Liver (tissue), 9 donors: ENCODE results near the gene NBAS. TPM values are rescaled to one million over a fixed set of nuclear protein-coding genes. Genes with fewer than 3 reads are reported as not detected.

Experiments
- DNase-seq: peaks from one replicate; pipeline ENCODE4 v3.0.0-alpha.2; 2017; ENCODE audit warnings: low spot score
- H3K27ac ChIP-seq, 2 donors: one replicate each; pipeline ENCODE4 v1.7.0; 2013; ENCODE audit warnings: inconsistent platforms in 2 of 2, low read length in 2 of 2, control low read depth in 1 of 2, low read depth in 1 of 2, mild to moderate bottlenecking in 1 of 2
- H3K27me3 ChIP-seq, 4 donors: one replicate each; pipeline versions ENCODE4 v1.6.1 to v1.7.0; 2013; ENCODE audit warnings: low read length in 3 of 4, inconsistent platforms in 1 of 4, mild to moderate bottlenecking in 1 of 4, moderate library complexity in 1 of 4; ENCODE audit not compliant: control insufficient read depth in 4 of 4, insufficient read depth in 4 of 4
- H3K36me3 ChIP-seq, 4 donors: one replicate each; pipeline versions ENCODE4 v1.6.1 to v1.7.0; 2013; ENCODE audit warnings: low read length in 3 of 4, mild to moderate bottlenecking in 3 of 4, low read depth in 1 of 4, moderate library complexity in 1 of 4; ENCODE audit not compliant: control insufficient read depth in 4 of 4, insufficient read depth in 3 of 4
- H3K4me1 ChIP-seq, 4 donors: one replicate each; pipeline versions ENCODE4 v1.6.1 to v1.7.0; 2013; ENCODE audit warnings: low read length in 3 of 4, mild to moderate bottlenecking in 3 of 4, moderate library complexity in 1 of 4; ENCODE audit not compliant: control insufficient read depth in 4 of 4, insufficient read depth in 4 of 4
- H3K4me3 ChIP-seq, 3 donors: one replicate each; pipeline versions ENCODE4 v1.6.1 to v1.7.0; 2013; ENCODE audit warnings: low read length in 3 of 3, control low read depth in 1 of 3, low read depth in 1 of 3, mild to moderate bottlenecking in 1 of 3
- H3K9ac ChIP-seq, 2 donors: one replicate each; pipeline ENCODE4 v1.7.0; 2013; ENCODE audit warnings: low read length in 2 of 2, mild to moderate bottlenecking in 2 of 2, moderate library complexity in 2 of 2, control low read depth in 1 of 2, low read depth in 1 of 2
- H3K9me3 ChIP-seq, 4 donors: one replicate each; pipeline versions ENCODE4 v1.6.1 to v1.7.0; 2013; ENCODE audit warnings: low read length in 3 of 4; ENCODE audit not compliant: control insufficient read depth in 4 of 4
- ATF3 ChIP-seq: IDR thresholded peaks from 2 replicates; pipeline ENCODE4 v1.6.1; 2016; ENCODE audit warnings: antibody characterized with exemption
- EGR1 ChIP-seq, 2 donors: IDR thresholded peaks; 2 replicates each; pipeline ENCODE4 v1.6.1; 2016 to 2018; ENCODE audit warnings: antibody characterized with exemption in 2 of 2, low read depth in 2 of 2
- FOXA1 ChIP-seq: IDR thresholded peaks from 2 replicates; pipeline ENCODE4 v1.6.1; 2016; ENCODE audit warnings: antibody characterized with exemption
- FOXA2 ChIP-seq: IDR thresholded peaks from 2 replicates; pipeline ENCODE4 v1.6.1; 2016; ENCODE audit warnings: antibody characterized with exemption
- GABPA ChIP-seq, 2 donors: IDR thresholded peaks in 1 of 2; conservative IDR thresholded peaks in 1 of 2; 2 replicates each; pipeline ENCODE4 v1.6.1; 2016; ENCODE audit warnings: antibody characterized with exemption in 2 of 2, mild to moderate bottlenecking in 1 of 2, moderate library complexity in 1 of 2
- HNF4A ChIP-seq, 2 donors: conservative IDR thresholded peaks; 2 replicates each; pipeline ENCODE4 v1.6.1; 2016; ENCODE audit warnings: antibody characterized with exemption in 2 of 2, mild to moderate bottlenecking in 2 of 2
- HNF4G ChIP-seq: IDR thresholded peaks from 2 replicates; pipeline ENCODE4 v1.6.1; 2016; ENCODE audit warnings: antibody characterized with exemption
- JUND ChIP-seq, 2 donors: IDR thresholded peaks; 2 replicates each; pipeline ENCODE4 v1.6.1; 2016; ENCODE audit warnings: antibody characterized with exemption in 2 of 2
- MAX ChIP-seq: IDR thresholded peaks from 2 replicates; pipeline ENCODE4 v1.6.1; 2016; ENCODE audit warnings: antibody characterized with exemption
- NR2F2 ChIP-seq: IDR thresholded peaks from 2 replicates; pipeline ENCODE4 v1.6.1; 2016; ENCODE audit warnings: antibody characterized with exemption
- RAD21 ChIP-seq, 2 donors: IDR thresholded peaks; 2 replicates each; pipeline ENCODE4 v1.6.1; 2016; ENCODE audit warnings: antibody characterized with exemption in 2 of 2, mild to moderate bottlenecking in 2 of 2
- RXRA ChIP-seq, 2 donors: IDR thresholded peaks; 2 replicates each; pipeline ENCODE4 v1.6.1; 2017 to 2018; ENCODE audit warnings: antibody characterized with exemption in 2 of 2, mild to moderate bottlenecking in 1 of 2
- SP1 ChIP-seq: IDR thresholded peaks from 2 replicates; pipeline ENCODE4 v1.6.1; 2018; ENCODE audit warnings: antibody characterized with exemption, mild to moderate bottlenecking
- TAF1 ChIP-seq: conservative IDR thresholded peaks from 2 replicates; pipeline ENCODE4 v1.6.1; 2016; ENCODE audit warnings: antibody characterized with exemption, mild to moderate bottlenecking
- YY1 ChIP-seq: IDR thresholded peaks from 2 replicates; pipeline ENCODE4 v1.6.1; 2016; ENCODE audit warnings: antibody characterized with exemption, mild to moderate bottlenecking
- WGBS: extraction: QIAGEN DNeasy Blood & Tissue Kit; methylation state at CpG from one replicate; pipeline ENCODE4 v1.1.7; 2013; 5-methylcytosine and 5-hydroxymethylcytosine counted together
- polyA plus RNA-seq, 2 donors: library from polyadenylated mRNA; stranded (reverse) in 1 of 2; unstranded in 1 of 2; fragments of 200-250 nt in 1 of 2; fragments of >200 nt in 1 of 2; fragmentation: Nextera tagmentation in 1 of 2; extraction: Ambion mirVana in 1 of 2; gene quantifications; one replicate each; pipeline versions ENCODE4 v1.2.1 to v1.2.3, GENCODE V29; 2013 to 2015
- total RNA-seq, 2 donors: library from RNA; depleted of rRNA; stranded (reverse); fragments of >200 nt; gene quantifications; one replicate each; pipeline ENCODE4 v1.2.3, GENCODE V29; 2014
- TF ChIP-seq, protein P1 (sequence below): IDR thresholded peaks from 2 replicates; pipeline ENCODE4 v1.6.1; 2016; ENCODE audit warnings: antibody characterized with exemption, mild to moderate bottlenecking
- TF ChIP-seq, protein P2 (sequence below): IDR thresholded peaks from 2 replicates; pipeline ENCODE4 v1.6.1; 2016; ENCODE audit warnings: antibody characterized with exemption
- TF ChIP-seq, protein P3 (sequence below): fragments of 150-350 bp; IDR thresholded peaks from 2 replicates; pipeline ENCODE4 v1.5.1; 2017; ENCODE audit warnings: improper control_type of control experiment, low read depth, low read length; ENCODE audit not compliant: missing input control
- donor health status: healthy.
- donor health status: healthy.
- donor health status: healthy.
- donor health status: healthy.
- donor health status: healthy.

NBAS gene
- total and polyA plus RNA-seq, 4 donors: 10.5 to 40.0 (median 18.9) TPM

DNA sequence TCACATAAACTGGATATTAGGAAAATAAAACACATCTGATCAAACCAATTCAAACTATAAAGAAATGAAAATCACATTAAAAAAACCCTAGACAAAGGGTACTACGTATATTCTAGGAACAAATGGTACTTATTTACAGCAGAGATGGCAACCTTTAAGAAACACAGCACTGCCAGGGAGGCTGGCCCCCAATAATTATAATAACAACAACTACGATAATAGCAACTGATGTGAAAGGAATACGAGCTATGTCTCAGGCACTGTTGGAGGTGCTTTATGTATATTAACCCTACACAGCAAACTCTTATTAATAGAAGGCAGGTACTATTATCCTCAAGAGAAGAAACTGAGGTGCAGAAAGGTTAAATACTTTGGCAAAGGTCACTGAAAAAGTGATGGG lies 193.9 kb downstream of the NBAS start:
- Histone ChIP-seq H3K9me3 (no peaks in the 10 kb centered on the region), H3K27me3 (no peaks in the 10 kb centered on the region), H3K27ac (no peak overlapping the region), H3K4me3 (no peak overlapping the region), H3K36me3 (peaks cover 0 to 7% (median 1%) of the 10 kb centered on the region in 4 donors), H3K4me1 (no peaks in the 10 kb centered on the region), H3K9ac (no peak overlapping the region)
- no peak for DNase-seq
- TF ChIP-seq NR2F2 (no peak), HNF4A (conservative IDR thresholded peaks at IDR 0.05) (no peak)
- WGBS: 96% methylated on average over 3 of the region's 3 CpGs

- Histone ChIP-seq H3K9me3 (no peaks in the 10 kb centered on the region), H3K4me3 (no peak overlapping the region), H3K27me3 (no peaks in the 10 kb centered on the region), H3K4me1 (no peaks in the 10 kb centered on the region), H3K9ac (no peak overlapping the region), H3K27ac (no peak overlapping the region), H3K36me3 (peaks cover 0 to 7% (median 1%) of the 10 kb centered on the region in 4 donors)
- WGBS: 71% methylated on average over 2 of the region's 2 CpGs
- DNase-seq: no peak
- no peak for TF ChIP-seq HNF4G
- TF ChIP-seq RXRA (IDR thresholded peaks at IDR 0.05): no peak
- TF ChIP-seq NR2F2: no peak
- no peak for TF ChIP-seq SP1
- TF ChIP-seq, protein P1, sequence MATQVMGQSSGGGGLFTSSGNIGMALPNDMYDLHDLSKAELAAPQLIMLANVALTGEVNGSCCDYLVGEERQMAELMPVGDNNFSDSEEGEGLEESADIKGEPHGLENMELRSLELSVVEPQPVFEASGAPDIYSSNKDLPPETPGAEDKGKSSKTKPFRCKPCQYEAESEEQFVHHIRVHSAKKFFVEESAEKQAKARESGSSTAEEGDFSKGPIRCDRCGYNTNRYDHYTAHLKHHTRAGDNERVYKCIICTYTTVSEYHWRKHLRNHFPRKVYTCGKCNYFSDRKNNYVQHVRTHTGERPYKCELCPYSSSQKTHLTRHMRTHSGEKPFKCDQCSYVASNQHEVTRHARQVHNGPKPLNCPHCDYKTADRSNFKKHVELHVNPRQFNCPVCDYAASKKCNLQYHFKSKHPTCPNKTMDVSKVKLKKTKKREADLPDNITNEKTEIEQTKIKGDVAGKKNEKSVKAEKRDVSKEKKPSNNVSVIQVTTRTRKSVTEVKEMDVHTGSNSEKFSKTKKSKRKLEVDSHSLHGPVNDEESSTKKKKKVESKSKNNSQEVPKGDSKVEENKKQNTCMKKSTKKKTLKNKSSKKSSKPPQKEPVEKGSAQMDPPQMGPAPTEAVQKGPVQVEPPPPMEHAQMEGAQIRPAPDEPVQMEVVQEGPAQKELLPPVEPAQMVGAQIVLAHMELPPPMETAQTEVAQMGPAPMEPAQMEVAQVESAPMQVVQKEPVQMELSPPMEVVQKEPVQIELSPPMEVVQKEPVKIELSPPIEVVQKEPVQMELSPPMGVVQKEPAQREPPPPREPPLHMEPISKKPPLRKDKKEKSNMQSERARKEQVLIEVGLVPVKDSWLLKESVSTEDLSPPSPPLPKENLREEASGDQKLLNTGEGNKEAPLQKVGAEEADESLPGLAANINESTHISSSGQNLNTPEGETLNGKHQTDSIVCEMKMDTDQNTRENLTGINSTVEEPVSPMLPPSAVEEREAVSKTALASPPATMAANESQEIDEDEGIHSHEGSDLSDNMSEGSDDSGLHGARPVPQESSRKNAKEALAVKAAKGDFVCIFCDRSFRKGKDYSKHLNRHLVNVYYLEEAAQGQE: no peak
- TF ChIP-seq FOXA2: no peak
- TF ChIP-seq RAD21 (IDR thresholded peaks at IDR 0.05): no peak
- TF ChIP-seq, protein P2, sequence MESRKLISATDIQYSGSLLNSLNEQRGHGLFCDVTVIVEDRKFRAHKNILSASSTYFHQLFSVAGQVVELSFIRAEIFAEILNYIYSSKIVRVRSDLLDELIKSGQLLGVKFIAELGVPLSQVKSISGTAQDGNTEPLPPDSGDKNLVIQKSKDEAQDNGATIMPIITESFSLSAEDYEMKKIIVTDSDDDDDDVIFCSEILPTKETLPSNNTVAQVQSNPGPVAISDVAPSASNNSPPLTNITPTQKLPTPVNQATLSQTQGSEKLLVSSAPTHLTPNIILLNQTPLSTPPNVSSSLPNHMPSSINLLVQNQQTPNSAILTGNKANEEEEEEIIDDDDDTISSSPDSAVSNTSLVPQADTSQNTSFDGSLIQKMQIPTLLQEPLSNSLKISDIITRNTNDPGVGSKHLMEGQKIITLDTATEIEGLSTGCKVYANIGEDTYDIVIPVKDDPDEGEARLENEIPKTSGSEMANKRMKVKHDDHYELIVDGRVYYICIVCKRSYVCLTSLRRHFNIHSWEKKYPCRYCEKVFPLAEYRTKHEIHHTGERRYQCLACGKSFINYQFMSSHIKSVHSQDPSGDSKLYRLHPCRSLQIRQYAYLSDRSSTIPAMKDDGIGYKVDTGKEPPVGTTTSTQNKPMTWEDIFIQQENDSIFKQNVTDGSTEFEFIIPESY: no peak
- TF ChIP-seq GABPA (IDR thresholded peaks at IDR 0.05 in 1 of 2, conservative IDR thresholded peaks at IDR 0.05 in 1 of 2): no peak
- TF ChIP-seq ATF3: no peak
- no peak for TF ChIP-seq TAF1
- TF ChIP-seq YY1: no peak
- no peak for TF ChIP-seq FOXA1
- no peak for TF ChIP-seq EGR1 (IDR thresholded peaks at IDR 0.05; ENCODE audit: low read depth in 2 of 2)
- TF ChIP-seq MAX: no peak
- TF ChIP-seq, protein P3, sequence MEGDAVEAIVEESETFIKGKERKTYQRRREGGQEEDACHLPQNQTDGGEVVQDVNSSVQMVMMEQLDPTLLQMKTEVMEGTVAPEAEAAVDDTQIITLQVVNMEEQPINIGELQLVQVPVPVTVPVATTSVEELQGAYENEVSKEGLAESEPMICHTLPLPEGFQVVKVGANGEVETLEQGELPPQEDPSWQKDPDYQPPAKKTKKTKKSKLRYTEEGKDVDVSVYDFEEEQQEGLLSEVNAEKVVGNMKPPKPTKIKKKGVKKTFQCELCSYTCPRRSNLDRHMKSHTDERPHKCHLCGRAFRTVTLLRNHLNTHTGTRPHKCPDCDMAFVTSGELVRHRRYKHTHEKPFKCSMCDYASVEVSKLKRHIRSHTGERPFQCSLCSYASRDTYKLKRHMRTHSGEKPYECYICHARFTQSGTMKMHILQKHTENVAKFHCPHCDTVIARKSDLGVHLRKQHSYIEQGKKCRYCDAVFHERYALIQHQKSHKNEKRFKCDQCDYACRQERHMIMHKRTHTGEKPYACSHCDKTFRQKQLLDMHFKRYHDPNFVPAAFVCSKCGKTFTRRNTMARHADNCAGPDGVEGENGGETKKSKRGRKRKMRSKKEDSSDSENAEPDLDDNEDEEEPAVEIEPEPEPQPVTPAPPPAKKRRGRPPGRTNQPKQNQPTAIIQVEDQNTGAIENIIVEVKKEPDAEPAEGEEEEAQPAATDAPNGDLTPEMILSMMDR: no peak
- TF ChIP-seq JUND (IDR thresholded peaks at IDR 0.05): no peak
- TF ChIP-seq HNF4A (conservative IDR thresholded peaks at IDR 0.05): no peak
These were observed 195.7 kb downstream of the NBAS start for GRCh38 chr2:15365411-15365810.
